Colonic mucosa (tissue), 4 donors: ENCODE data around the gene ANG. TPM values are rescaled to one million over a fixed set of nuclear protein-coding genes. Genes with fewer than 3 reads are reported as not detected.
"Not testable (repeated sequence)": the region's sequence is repeated elsewhere in the genome, so short reads cannot be mapped to it uniquely, and the experiment has no call there.

Experiments
- DNase-seq: peaks from one replicate; pipeline ENCODE4 v3.0.0-alpha.2; 2020
- H3K27ac ChIP-seq: fragments of 200-600 bp; one replicate; pipeline ENCODE4 v1.8.0; 2021
- H3K27me3 ChIP-seq: fragments of 200-600 bp; one replicate; pipeline ENCODE4 v1.8.0; 2021
- H3K36me3 ChIP-seq: fragments of 200-600 bp; one replicate; pipeline ENCODE4 v1.8.0; 2021
- H3K4me1 ChIP-seq: fragments of 200-600 bp; one replicate; pipeline ENCODE4 v1.8.0; 2021; ENCODE audit warnings: mild to moderate bottlenecking
- H3K4me3 ChIP-seq: fragments of 200-600 bp; one replicate; pipeline ENCODE4 v1.8.0; 2021
- H3K9ac ChIP-seq, 2 donors: one replicate each; pipeline ENCODE4 v1.7.0; 2013; ENCODE audit warnings: control low read depth in 2 of 2, low read depth in 2 of 2, low read length in 2 of 2
- H3K9me3 ChIP-seq: fragments of 200-600 bp; one replicate; pipeline ENCODE4 v1.8.0; 2021
- intact Hi-C: fragments of 100-400 bp; cut with DNase I; formaldehyde crosslinking; loops from one replicate; pipeline ENCODE4 v1.14.1; 2022
- total RNA-seq, 2 donors: library from RNA; stranded (reverse); fragmentation: NEBNext Ultra II Directional in 1 of 2; extraction: Animal tissue kit (Norgen Biotek cat#: 25700) in 1 of 2; gene quantifications; one replicate each; pipeline ENCODE4 v1.2.1, GENCODE V29; 2021
- TF ChIP-seq, protein P1 (sequence below): fragments of 200-600 bp; IDR thresholded peaks from one replicate; pipeline ENCODE4 v1.8.0; 2022; ENCODE audit warnings: antibody characterized with exemption, mild to moderate bottlenecking
- donor health status: healthy.
- donor health status: DM: no; HTN: no; CAD: no.
- donor health status: DM: no; HTN: no; CAD: no.

Gene ANG
- total RNA-seq, 2 donors from 2014 or later: 50.0 to 73.6 TPM

DNA sequence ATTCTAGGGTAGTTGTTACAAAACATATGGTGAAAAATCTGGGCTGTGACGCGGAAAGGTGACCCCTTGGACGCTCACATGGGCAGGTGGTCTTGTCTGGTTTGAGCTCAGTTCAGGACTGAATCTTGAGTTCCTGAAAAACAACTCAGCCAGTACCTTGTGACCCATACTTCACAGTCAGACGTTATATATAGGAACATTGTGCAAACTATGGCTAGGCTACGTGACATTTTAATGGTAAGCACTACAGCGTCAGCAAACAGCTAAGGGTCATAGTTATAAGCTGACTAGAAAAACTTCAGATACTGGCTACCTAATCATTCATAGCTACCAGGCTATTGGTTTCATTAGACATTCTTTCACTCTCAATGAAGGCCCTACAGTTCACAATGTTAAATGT, 42.3 kb downstream of the ANG start:
- Histone ChIP-seq H3K4me3 (no peak overlapping the region), H3K27me3 (no peaks in the 10 kb centered on the region), H3K9me3 (no peaks in the 10 kb centered on the region), H3K27ac (no peak overlapping the region), H3K36me3 (no peaks in the 10 kb centered on the region), H3K4me1 (no peaks in the 10 kb centered on the region), H3K9ac (no peak overlapping the region)
- intact Hi-C loops: no loop called here
- DNase-seq: no peak
- TF ChIP-seq, protein P1, sequence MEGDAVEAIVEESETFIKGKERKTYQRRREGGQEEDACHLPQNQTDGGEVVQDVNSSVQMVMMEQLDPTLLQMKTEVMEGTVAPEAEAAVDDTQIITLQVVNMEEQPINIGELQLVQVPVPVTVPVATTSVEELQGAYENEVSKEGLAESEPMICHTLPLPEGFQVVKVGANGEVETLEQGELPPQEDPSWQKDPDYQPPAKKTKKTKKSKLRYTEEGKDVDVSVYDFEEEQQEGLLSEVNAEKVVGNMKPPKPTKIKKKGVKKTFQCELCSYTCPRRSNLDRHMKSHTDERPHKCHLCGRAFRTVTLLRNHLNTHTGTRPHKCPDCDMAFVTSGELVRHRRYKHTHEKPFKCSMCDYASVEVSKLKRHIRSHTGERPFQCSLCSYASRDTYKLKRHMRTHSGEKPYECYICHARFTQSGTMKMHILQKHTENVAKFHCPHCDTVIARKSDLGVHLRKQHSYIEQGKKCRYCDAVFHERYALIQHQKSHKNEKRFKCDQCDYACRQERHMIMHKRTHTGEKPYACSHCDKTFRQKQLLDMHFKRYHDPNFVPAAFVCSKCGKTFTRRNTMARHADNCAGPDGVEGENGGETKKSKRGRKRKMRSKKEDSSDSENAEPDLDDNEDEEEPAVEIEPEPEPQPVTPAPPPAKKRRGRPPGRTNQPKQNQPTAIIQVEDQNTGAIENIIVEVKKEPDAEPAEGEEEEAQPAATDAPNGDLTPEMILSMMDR: no peak

DNA sequence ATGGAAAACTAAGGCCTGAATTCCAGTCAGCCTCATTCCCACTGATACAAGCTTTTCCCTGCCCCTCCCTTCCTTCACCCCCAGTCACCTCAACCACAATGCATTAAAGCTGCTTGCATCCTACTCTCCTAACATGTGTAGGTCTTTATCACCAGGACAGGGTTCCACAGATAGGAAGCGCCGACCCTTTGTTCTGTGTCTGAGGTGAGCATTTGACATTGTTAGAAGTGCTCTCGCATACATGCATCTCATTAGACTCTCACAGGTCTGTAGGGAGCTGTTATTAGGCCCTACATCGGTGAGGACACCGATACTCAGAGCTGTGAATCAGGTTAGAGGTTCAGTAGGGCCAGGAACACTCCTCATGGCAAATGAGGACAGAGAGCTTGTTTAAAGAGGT, 43.9 kb downstream of the ANG start:
- DNase-seq: no peak
- Histone ChIP-seq H3K9ac (no peak overlapping the region), H3K36me3 (no peaks in the 10 kb centered on the region), H3K4me1 (no peaks in the 10 kb centered on the region), H3K27ac (no peak overlapping the region), H3K9me3 (no peaks in the 10 kb centered on the region), H3K27me3 (no peaks in the 10 kb centered on the region), H3K4me3 (no peak overlapping the region)
- intact Hi-C loops: no loop called here
- TF ChIP-seq, protein P1: no peak

DNA sequence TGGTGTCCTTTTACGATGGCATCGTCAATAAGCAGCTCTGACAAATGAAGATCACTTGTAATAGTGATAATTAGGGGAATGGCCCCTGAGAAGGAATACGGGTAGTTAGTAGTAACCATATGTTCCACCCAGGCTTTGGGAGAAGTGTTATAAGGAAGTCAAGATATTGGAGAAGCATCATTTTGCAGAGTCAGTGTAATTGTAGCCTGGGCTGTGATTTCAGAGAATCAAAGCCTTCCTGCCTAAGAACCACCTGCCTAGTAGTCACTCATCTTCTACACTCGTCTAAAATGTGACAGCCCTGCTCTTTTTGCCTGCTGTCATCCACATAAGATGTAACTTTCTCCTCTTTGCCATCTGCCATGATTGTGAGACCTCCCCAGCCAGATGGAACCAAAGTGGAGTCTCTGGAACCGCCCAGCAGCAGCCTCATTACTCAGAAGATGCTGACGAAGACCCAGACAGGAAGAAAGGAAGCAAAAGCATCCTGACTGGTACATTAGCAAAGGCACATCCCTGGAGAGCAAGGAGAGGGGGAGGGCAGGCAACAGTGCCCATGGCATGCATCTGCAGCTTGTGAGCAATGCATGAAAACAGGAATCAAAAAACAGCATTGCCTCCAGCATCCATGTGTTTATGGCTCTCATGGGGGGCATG, 44.5 kb downstream of the ANG start:
- no peak for DNase-seq
- intact Hi-C loops: no loop called here
- Histone ChIP-seq H3K9ac (no peak overlapping the region), H3K27me3 (no peaks in the 10 kb centered on the region), H3K9me3 (no peaks in the 10 kb centered on the region), H3K4me1 (no peaks in the 10 kb centered on the region), H3K27ac (no peak overlapping the region), H3K36me3 (no peaks in the 10 kb centered on the region), H3K4me3 (no peak overlapping the region)
- TF ChIP-seq, protein P1: no peak

DNA sequence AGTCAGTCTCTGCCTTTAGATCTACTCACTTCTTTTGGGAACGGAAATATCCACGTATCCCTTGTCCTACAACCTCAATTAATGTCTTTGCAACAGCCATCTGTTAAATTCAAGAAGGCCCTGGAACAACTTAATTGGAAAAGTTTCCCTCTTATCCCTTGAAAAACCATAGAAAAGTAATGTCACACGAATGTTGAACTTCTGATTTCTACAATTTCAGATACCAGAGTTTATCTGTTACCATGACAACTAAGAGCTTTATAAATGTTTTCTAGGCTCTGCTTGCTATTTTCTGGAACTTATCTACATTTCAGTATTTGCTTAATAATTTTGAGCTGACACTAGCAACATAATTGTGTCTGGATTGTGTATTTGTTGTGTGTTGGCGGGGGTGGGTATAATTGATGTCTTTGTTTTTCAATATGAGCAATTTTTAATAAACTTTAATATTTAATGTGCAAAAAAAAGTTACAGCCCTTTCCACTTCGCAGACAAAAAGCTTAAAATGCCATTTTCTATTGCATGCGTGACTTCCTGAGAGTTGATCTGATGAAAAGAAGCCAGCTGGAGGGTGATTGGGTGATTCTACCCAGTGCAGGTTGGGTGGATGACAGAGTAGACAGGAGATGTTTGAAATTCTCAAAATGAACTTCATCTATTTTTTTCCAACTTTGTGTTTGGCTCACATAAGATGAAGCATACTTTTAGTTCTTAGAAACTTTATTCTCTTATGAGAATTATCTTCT, 45.3 kb downstream of the ANG start:
- no peak overlapping the region for H3K27ac ChIP-seq
- no peaks in the 10 kb centered on the region for H3K9me3 ChIP-seq
- H3K9ac ChIP-seq: no peak overlapping the region
- intact Hi-C loops: no loop called here
- no peaks in the 10 kb centered on the region for H3K27me3 ChIP-seq
- H3K36me3 ChIP-seq: no peaks in the 10 kb centered on the region
- TF ChIP-seq, protein P1: no peak
- no peaks in the 10 kb centered on the region for H3K4me1 ChIP-seq
- DNase-seq: no peak
- H3K4me3 ChIP-seq: no peak overlapping the region

DNA sequence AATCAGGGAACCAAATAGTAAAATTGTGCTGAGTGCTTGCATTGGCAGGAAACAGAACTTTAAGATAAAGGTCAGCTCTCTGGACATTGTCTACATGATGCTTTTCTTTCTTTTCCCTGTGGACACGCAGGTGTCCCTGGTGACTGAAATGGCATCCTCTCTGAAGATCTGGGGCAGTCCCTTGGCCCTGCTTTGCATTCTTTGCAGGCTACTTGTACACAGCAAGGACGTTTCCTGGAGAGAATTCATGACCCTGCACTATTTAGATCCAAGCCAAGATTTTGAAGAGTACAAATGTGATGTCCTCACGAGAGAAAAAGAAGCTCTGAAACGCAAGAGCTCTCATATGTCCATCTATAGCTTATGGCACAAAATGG, 45.9 kb downstream of the ANG start:
- H3K9ac ChIP-seq: no peak overlapping the region
- H3K9me3 ChIP-seq: no peaks in the 10 kb centered on the region
- H3K4me3 ChIP-seq: no peak overlapping the region
- intact Hi-C loops: no loop called here
- H3K27ac ChIP-seq: no peak overlapping the region
- no peaks in the 10 kb centered on the region for H3K36me3 ChIP-seq
- no peaks in the 10 kb centered on the region for H3K27me3 ChIP-seq
- TF ChIP-seq, protein P1: no peak
- no peak for DNase-seq
- H3K4me1 ChIP-seq: no peaks in the 10 kb centered on the region

DNA sequence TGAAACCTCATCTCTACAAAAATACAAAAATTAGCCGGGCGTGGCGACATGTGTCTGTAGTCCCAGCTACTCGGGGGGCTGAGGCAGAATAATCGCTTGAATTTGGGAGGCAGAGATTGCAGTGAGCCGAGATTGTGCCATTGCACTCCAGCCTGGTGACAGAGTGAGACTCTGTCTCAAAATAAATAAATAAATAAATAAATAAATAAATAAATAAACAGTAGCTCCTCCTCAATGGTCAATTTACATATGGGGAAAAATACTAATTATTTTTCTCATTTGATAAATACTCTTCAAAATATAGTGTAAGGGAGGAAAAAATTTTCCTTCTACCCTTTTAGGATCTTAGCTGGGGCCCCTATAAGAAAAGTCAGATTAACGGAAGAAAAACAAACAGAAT, 49.7 kb downstream of the ANG start:
- H3K36me3 ChIP-seq, H3K4me1 ChIP-seq, H3K27ac ChIP-seq, intact Hi-C loops, H3K9ac ChIP-seq, H3K27me3 ChIP-seq, H3K4me3 ChIP-seq, DNase-seq, H3K9me3 ChIP-seq: not testable (repeated sequence)
